HCT116 (cell line): ENCODE measurements around the gene IMPA2.
"Not testable (repeated sequence)": the region's sequence is repeated elsewhere in the genome, so short reads cannot be mapped to it uniquely, and the experiment has no call there.

Source experiments
- POLR2A ChIP-seq: IDR thresholded peaks from 2 replicates; pipeline ENCODE4 v1.7.0; 2011; ENCODE audit warnings: borderline replicate concordance; ENCODE audit not compliant: insufficient read depth, insufficient read length; ENCODE audit errors: extremely low read depth
- YY1 ChIP-seq: IDR thresholded peaks from 2 replicates; pipeline ENCODE4 v1.6.1; 2011; ENCODE audit warnings: low read length, low read depth, moderate library complexity, mild to moderate bottlenecking; ENCODE audit not compliant: insufficient replicate concordance; ENCODE audit errors: extremely low read depth
- ZFX ChIP-seq: fragments of 450-650 bp; IDR thresholded peaks from 2 replicates; pipeline ENCODE4 v1.6.1; 2017
- ZNF274 ChIP-seq: fragments of 200-500 bp; sonication (Bioruptor generic); IDR thresholded peaks from 2 replicates; pipeline ENCODE4 v1.6.1; 2014; ENCODE audit warnings: mild to moderate bottlenecking, low read depth, low read length, inconsistent platforms
- TF ChIP-seq, protein P1 (sequence below): IDR thresholded peaks from 2 replicates; pipeline ENCODE4 v1.6.1; 2011; ENCODE audit warnings: mild to moderate bottlenecking, low read length, moderate library complexity; ENCODE audit not compliant: insufficient replicate concordance; ENCODE audit errors: extremely low read depth
- TF ChIP-seq, protein P2 (sequence below), 3 experiments: fragments of 200-600 bp in 1 of 3; sonication (generic) in 1 of 3; IDR thresholded peaks in 2 of 3; conservative IDR thresholded peaks in 1 of 3; 2 replicates each; pipeline ENCODE4 v1.5.1; 2012 to 2017; ENCODE audit warnings: low read depth in 2 of 3, low read length in 2 of 3, antibody characterized with exemption in 1 of 3, borderline replicate concordance in 1 of 3, control low read depth in 1 of 3, mild to moderate bottlenecking in 1 of 3, mixed read lengths in 1 of 3, mixed run types in 1 of 3, moderate library complexity in 1 of 3; ENCODE audit not compliant: insufficient read depth in 1 of 3

DNA sequence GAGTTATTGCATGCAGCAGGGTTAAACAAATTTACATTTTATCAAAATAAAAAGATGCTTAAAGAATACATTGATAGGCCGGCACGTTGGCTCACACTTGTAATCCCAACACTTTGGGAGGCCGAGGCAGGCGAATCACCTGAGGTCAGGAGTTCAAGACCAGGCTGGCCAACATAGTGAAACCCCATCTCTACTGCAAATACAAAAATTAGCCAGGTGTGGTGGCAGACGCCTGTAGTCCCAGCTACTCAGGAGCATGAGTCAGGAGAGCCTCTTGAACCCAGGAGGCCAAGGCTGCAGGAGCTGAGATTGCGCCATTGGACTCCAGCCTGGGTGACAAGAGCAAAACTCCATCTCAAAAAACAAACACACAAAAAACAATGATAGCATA lies 58.2 kb downstream of the IMPA2 start:
- TF ChIP-seq, protein P1, sequence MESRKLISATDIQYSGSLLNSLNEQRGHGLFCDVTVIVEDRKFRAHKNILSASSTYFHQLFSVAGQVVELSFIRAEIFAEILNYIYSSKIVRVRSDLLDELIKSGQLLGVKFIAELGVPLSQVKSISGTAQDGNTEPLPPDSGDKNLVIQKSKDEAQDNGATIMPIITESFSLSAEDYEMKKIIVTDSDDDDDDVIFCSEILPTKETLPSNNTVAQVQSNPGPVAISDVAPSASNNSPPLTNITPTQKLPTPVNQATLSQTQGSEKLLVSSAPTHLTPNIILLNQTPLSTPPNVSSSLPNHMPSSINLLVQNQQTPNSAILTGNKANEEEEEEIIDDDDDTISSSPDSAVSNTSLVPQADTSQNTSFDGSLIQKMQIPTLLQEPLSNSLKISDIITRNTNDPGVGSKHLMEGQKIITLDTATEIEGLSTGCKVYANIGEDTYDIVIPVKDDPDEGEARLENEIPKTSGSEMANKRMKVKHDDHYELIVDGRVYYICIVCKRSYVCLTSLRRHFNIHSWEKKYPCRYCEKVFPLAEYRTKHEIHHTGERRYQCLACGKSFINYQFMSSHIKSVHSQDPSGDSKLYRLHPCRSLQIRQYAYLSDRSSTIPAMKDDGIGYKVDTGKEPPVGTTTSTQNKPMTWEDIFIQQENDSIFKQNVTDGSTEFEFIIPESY, result not testable (repeated sequence)
- TF ChIP-seq ZNF274, ZFX, POLR2A, YY1: not testable (repeated sequence)
- TF ChIP-seq, protein P2, sequence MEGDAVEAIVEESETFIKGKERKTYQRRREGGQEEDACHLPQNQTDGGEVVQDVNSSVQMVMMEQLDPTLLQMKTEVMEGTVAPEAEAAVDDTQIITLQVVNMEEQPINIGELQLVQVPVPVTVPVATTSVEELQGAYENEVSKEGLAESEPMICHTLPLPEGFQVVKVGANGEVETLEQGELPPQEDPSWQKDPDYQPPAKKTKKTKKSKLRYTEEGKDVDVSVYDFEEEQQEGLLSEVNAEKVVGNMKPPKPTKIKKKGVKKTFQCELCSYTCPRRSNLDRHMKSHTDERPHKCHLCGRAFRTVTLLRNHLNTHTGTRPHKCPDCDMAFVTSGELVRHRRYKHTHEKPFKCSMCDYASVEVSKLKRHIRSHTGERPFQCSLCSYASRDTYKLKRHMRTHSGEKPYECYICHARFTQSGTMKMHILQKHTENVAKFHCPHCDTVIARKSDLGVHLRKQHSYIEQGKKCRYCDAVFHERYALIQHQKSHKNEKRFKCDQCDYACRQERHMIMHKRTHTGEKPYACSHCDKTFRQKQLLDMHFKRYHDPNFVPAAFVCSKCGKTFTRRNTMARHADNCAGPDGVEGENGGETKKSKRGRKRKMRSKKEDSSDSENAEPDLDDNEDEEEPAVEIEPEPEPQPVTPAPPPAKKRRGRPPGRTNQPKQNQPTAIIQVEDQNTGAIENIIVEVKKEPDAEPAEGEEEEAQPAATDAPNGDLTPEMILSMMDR (IDR thresholded peaks at IDR 0.05 in 2 of 3, conservative IDR thresholded peaks at IDR 0.05 in 1 of 3; ENCODE audit: borderline replicate concordance in 1 of 3, insufficient read depth in 1 of 3, low read depth in 2 of 3, low read length in 2 of 3), result not testable (repeated sequence)
